IMR-90 (cell line): ENCODE results near the gene BZW2. TPM values are rescaled to one million over a fixed set of nuclear protein-coding genes. Genes with fewer than 3 reads are reported as not detected.

ENCODE experiments used
- ATAC-seq: fragments of 200-7000 bp; cut with Tn5 transposase; 2 replicates; pipeline ENCODE4 v1.9.1; 2020; ENCODE audit warnings: low read depth, mild to moderate bottlenecking, moderate library complexity
- BruUV-seq: library from RNA; stranded (reverse); fragments of 400-500 nt; replicated peaks from 2 replicates; lab custom pipeline; 2021; lab: Mats Ljungman, UMichigan
- CTCF ChIA-PET: fragments of 300-600 bp; formaldehyde crosslinking; extraction: SDS; loops from one replicate; lab custom pipeline; 2021; ENCODE audit warnings: antibody characterized with exemption; lab: Yijun Ruan, JAX
- POLR2A ChIA-PET: fragments of 300-600 bp; sonication (Branson Sonifier 250); formaldehyde crosslinking; loops from one replicate; lab custom pipeline; 2022; ENCODE audit warnings: antibody characterized with exemption; ENCODE audit not compliant: unreplicated experiment; lab: Charles Lee
- DNase-seq: peaks from one replicate; pipeline ENCODE4 v3.0.0; 2013
- H2AFZ ChIP-seq: replicated peaks from 2 replicates; pipeline ENCODE3; 2013; ENCODE audit warnings: low read length, mild to moderate bottlenecking; ENCODE audit not compliant: poor library complexity
- H2AK5ac ChIP-seq: 2 replicates; pipeline ENCODE4 v1.6.1; 2013; ENCODE audit warnings: low read depth, low read length, inconsistent platforms
- H2AK9ac ChIP-seq: replicated peaks from 2 replicates; pipeline ENCODE3; 2013; ENCODE audit warnings: mild to moderate bottlenecking, low read depth, low read length, moderate library complexity; ENCODE audit not compliant: poor library complexity
- H2BK120ac ChIP-seq: 2 replicates; pipeline ENCODE4 v1.6.1; 2013; ENCODE audit warnings: low read depth, low read length, inconsistent platforms
- H2BK15ac ChIP-seq: 3 replicates; pipeline ENCODE4 v1.6.1; 2013; ENCODE audit warnings: low read depth, low read length, inconsistent platforms
- H2BK20ac ChIP-seq: 2 replicates; pipeline ENCODE4 v1.6.1; 2013; ENCODE audit warnings: low read depth, mild to moderate bottlenecking, inconsistent platforms, low read length, moderate library complexity
- H2BK5ac ChIP-seq: 2 replicates; pipeline ENCODE4 v1.6.1; 2013; ENCODE audit warnings: mild to moderate bottlenecking, low read depth, low read length, inconsistent platforms; ENCODE audit not compliant: poor library complexity, severe bottlenecking
- H3K14ac ChIP-seq: replicated peaks from 2 replicates; pipeline ENCODE4 v1.6.1; 2013; ENCODE audit warnings: low read depth, low read length, inconsistent platforms
- H3K18ac ChIP-seq: 2 replicates; pipeline ENCODE4 v1.6.1; 2013; ENCODE audit warnings: low read depth, low read length, control low read depth
- H3K23ac ChIP-seq: 2 replicates; pipeline ENCODE4 v1.6.1; 2013; ENCODE audit warnings: low read depth, low read length, inconsistent platforms
- H3K27ac ChIP-seq: 2 replicates; pipeline ENCODE4 v1.5.1; 2013; ENCODE audit warnings: mild to moderate bottlenecking, control low read depth, low read length; ENCODE audit not compliant: insufficient read depth
- H3K27me3 ChIP-seq: 2 replicates; pipeline ENCODE4 v1.6.1; 2013; ENCODE audit warnings: low read length; ENCODE audit not compliant: control insufficient read depth, insufficient read depth
- H3K36me3 ChIP-seq: 2 replicates; pipeline ENCODE4 v1.6.1; 2013; ENCODE audit warnings: low read length, mixed read lengths; ENCODE audit not compliant: control insufficient read depth, insufficient read depth
- H3K4ac ChIP-seq: 2 replicates; pipeline ENCODE4 v1.6.1; 2013; ENCODE audit warnings: low read depth, low read length, inconsistent platforms
- H3K4me1 ChIP-seq: 2 replicates; pipeline ENCODE4 v1.6.1; 2013; ENCODE audit warnings: low read length, mixed read lengths; ENCODE audit not compliant: control insufficient read depth, insufficient read depth
- H3K4me2 ChIP-seq: 2 replicates; pipeline ENCODE4 v1.6.1; 2013; ENCODE audit warnings: low read depth, mild to moderate bottlenecking, control low read depth, low read length, moderate library complexity
- H3K4me3 ChIP-seq: 2 replicates; pipeline ENCODE4 v1.5.1; 2013; ENCODE audit warnings: low read depth, mild to moderate bottlenecking, control low read depth, low read length, moderate library complexity; ENCODE audit not compliant: insufficient read depth
- H3K56ac ChIP-seq: 2 replicates; pipeline ENCODE4 v1.6.1; 2013; ENCODE audit warnings: low read length, inconsistent platforms; ENCODE audit not compliant: insufficient read depth; ENCODE audit errors: extremely low read depth
- H3K79me1 ChIP-seq, 2 experiments: 2 replicates each; pipeline ENCODE4 v1.6.1; 2013; ENCODE audit warnings: low read length in 2 of 2, inconsistent platforms in 1 of 2, low read depth in 1 of 2
- H3K9ac ChIP-seq: 2 replicates; pipeline ENCODE4 v1.6.1; 2013; ENCODE audit warnings: low read depth, low read length, control low read depth
- H3K9me1 ChIP-seq: 2 replicates; pipeline ENCODE4 v1.6.1; 2013; ENCODE audit warnings: low read length, inconsistent platforms; ENCODE audit not compliant: insufficient read depth
- H3K9me3 ChIP-seq: 2 replicates; pipeline ENCODE4 v1.6.1; 2013; ENCODE audit warnings: low read length; ENCODE audit not compliant: control insufficient read depth, insufficient read depth
- H4K20me1 ChIP-seq: 2 replicates; pipeline ENCODE4 v1.6.1; 2013; ENCODE audit warnings: low read length, inconsistent platforms; ENCODE audit not compliant: insufficient read depth
- H4K5ac ChIP-seq: 2 replicates; pipeline ENCODE4 v1.6.1; 2013; ENCODE audit warnings: mild to moderate bottlenecking, low read depth, low read length, control low read depth
- H4K8ac ChIP-seq, 2 experiments: 2 replicates each; pipeline ENCODE4 v1.6.1; 2013; ENCODE audit warnings: low read depth in 2 of 2, low read length in 2 of 2, control low read depth in 1 of 2, inconsistent platforms in 1 of 2
- H4K91ac ChIP-seq: 2 replicates; pipeline ENCODE4 v1.6.1; 2013; ENCODE audit warnings: low read depth, low read length, inconsistent platforms; ENCODE audit not compliant: insufficient read depth
- BHLHE40 ChIP-seq: fragments of 150-350 bp; IDR thresholded peaks from 2 replicates; pipeline ENCODE4 v1.6.1; 2016; ENCODE audit warnings: mild to moderate bottlenecking, low read depth, low read length
- CEBPB ChIP-seq: IDR thresholded peaks from 2 replicates; pipeline ENCODE4 v1.6.1; 2012; ENCODE audit warnings: low read depth, low read length, improper control_type of control experiment
- CHD1 ChIP-seq: IDR thresholded peaks from 2 replicates; pipeline ENCODE4 v1.6.1; 2012; ENCODE audit warnings: low read depth, low read length, improper control_type of control experiment
- ELK1 ChIP-seq: fragments of 150-350 bp; IDR thresholded peaks from 2 replicates; pipeline ENCODE4 v1.6.1; 2016; ENCODE audit warnings: low read depth, mild to moderate bottlenecking, low read length, moderate library complexity, borderline replicate concordance
- FOS ChIP-seq: fragments of 150-350 bp; IDR thresholded peaks from 2 replicates; pipeline ENCODE4 v1.6.1; 2016; ENCODE audit warnings: low read depth, low read length
- MAFK ChIP-seq: IDR thresholded peaks from 2 replicates; pipeline ENCODE4 v1.6.1; 2012; ENCODE audit warnings: low read depth, low read length, improper control_type of control experiment
- MAZ ChIP-seq: IDR thresholded peaks from 2 replicates; pipeline ENCODE4 v1.6.1; 2012; ENCODE audit warnings: low read depth, mild to moderate bottlenecking, low read length, improper control_type of control experiment, moderate library complexity, borderline replicate concordance
- MXI1 ChIP-seq: IDR thresholded peaks from 2 replicates; pipeline ENCODE4 v1.6.1; 2012; ENCODE audit warnings: low read depth, mild to moderate bottlenecking, low read length, moderate library complexity, borderline replicate concordance
- NFE2L2 ChIP-seq: fragments of 150-350 bp; IDR thresholded peaks from 2 replicates; pipeline ENCODE4 v1.6.1; 2016; ENCODE audit warnings: low read depth, mild to moderate bottlenecking, low read length
- POLR2A ChIP-seq: IDR thresholded peaks from 2 replicates; pipeline ENCODE4 v1.6.1; 2012; ENCODE audit warnings: mild to moderate bottlenecking, low read depth, low read length
- RAD21 ChIP-seq: IDR thresholded peaks from 2 replicates; pipeline ENCODE4 v1.6.1; 2012; ENCODE audit warnings: low read length, improper control_type of control experiment
- RCOR1 ChIP-seq: IDR thresholded peaks from 2 replicates; pipeline ENCODE4 v1.6.1; 2012; ENCODE audit warnings: mild to moderate bottlenecking, low read length, improper control_type of control experiment; ENCODE audit not compliant: insufficient replicate concordance
- RFX5 ChIP-seq: IDR thresholded peaks from 2 replicates; pipeline ENCODE4 v1.8.0; 2012; ENCODE audit warnings: low read depth, mild to moderate bottlenecking, low read length, moderate library complexity
- SMC3 ChIP-seq: fragments of 150-350 bp; IDR thresholded peaks from 2 replicates; pipeline ENCODE4 v1.6.1; 2016; ENCODE audit warnings: low read depth, mild to moderate bottlenecking, antibody characterized with exemption, low read length, moderate library complexity
- WGBS, 2 experiments: methylation state at CpG; one replicate each; pipeline versions ENCODE4 v1.1.5 to v1.1.7; 2013; ENCODE audit warnings: missing lambda C conversion rate in 2 of 2; ENCODE audit not compliant: insufficient read length in 1 of 2; ENCODE audit errors: extremely low coverage in 2 of 2; 5-methylcytosine and 5-hydroxymethylcytosine counted together
- dilution Hi-C: fragments of 300-500 bp; cut with HindIII; formaldehyde crosslinking; loops from one replicate; pipeline ENCODE4 v1.14.3; 2018; ENCODE audit warnings: low sequenced_read_pairs; ENCODE audit not compliant: unreplicated experiment
- in situ Hi-C: fragments of 300-500 bp; cut with MboI; formaldehyde crosslinking; loops from 3 replicates; pipeline ENCODE4 v1.14.3; 2019; ENCODE audit warnings: low sequenced_read_pairs, inconsistent platforms, mixed read lengths
- intact Hi-C: fragments of 100-400 bp; cut with micrococcal nuclease; formaldehyde crosslinking; loops from 2 replicates; pipeline ENCODE4 v1.10.0; 2022
- polyA plus RNA-seq, 3 experiments: library from polyadenylated mRNA; depleted of rRNA; stranded (reverse); fragments of >200 nt; gene quantifications; 2 replicates each; pipeline ENCODE4 v1.2.3, GENCODE V29; 2012; ENCODE audit warnings: low replicate concordance in 1 of 3
- total RNA-seq: library from RNA; depleted of rRNA; stranded (reverse); fragments of >200 nt; gene quantifications from 2 replicates; pipeline ENCODE4 v1.2.3, GENCODE V29; 2012
- TF ChIP-seq, protein P1 (sequence below): conservative IDR thresholded peaks from 2 replicates; pipeline ENCODE4 v1.5.1; 2012; ENCODE audit warnings: mild to moderate bottlenecking, low read depth, low read length, improper control_type of control experiment
- TF ChIP-seq, protein P2 (sequence below): fragments of 150-350 bp; IDR thresholded peaks from 2 replicates; pipeline ENCODE4 v1.6.1; 2017; ENCODE audit warnings: mild to moderate bottlenecking, antibody characterized with exemption, low read length, low read depth

BZW2 gene
- total and polyA plus RNA-seq, 2 of the 4 experiments (the other 2 are of a cell fraction), result 58.1 to 92.9 TPM

DNA sequence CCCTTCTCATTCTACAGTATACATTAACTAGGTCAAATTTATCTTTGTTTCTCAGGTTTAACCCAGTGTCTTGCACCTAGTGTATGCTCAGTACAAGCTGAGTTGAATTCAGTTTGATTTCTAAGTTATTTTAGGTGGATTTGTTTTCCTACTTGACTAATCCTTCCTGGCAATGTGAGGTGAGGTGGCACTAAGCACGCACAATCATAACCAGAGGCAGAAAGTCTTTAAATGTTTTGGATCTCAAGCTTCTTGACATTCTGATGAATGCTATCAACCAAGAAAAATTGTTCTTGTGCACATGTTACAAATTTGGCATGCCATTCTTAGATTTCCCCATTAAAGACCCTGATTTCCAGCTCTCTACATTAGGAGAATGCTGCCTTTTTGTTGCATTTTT lies 3.2 kb downstream of the BZW2 start:
- peaks cover 18% of the 10 kb centered on the region; the same call in 1 of the 2 replicates for H4K20me1 ChIP-seq
- H3K56ac ChIP-seq, result no peak overlapping the region
- intact Hi-C loops (loop anchor here (5.0 kb wide), 2 partner anchors 153 to 268 kb away; partner anchors contain the start of gene AGR2), in situ Hi-C loops (no loop called here), dilution Hi-C loops (no loop called here)
- DNase-seq (no peak), ATAC-seq (no peak)
- no peaks in the 10 kb centered on the region for H3K9me3 ChIP-seq
- no peak overlapping the region for H3K4ac ChIP-seq
- H3K9me1 ChIP-seq, result peaks cover 10% of the 10 kb centered on the region
- H3K36me3 ChIP-seq, result no peaks in the 10 kb centered on the region
- ChIA-PET POLR2A (interaction anchor here (0.6 kb wide), 1 partner anchor 643 kb away, joined by 3 read pairs; no protein-coding TSS in a partner anchor), CTCF (interaction anchor here (0.5 kb wide), 1 partner anchor 33 kb away, joined by 4 read pairs; no protein-coding TSS in a partner anchor)
- H2BK15ac ChIP-seq, result no peak overlapping the region
- no peak overlapping the region for H2BK20ac ChIP-seq
- no peak overlapping the region for H3K9ac ChIP-seq
- WGBS, 2 experiments, result no CpG with 5 or more reads among the region's 1 CpG
- H3K23ac ChIP-seq, result no peak overlapping the region
- no peak overlapping the region for H3K27ac ChIP-seq
- peaks cover 23 to 68% of the 10 kb centered on the region in 2 experiments for H3K79me1 ChIP-seq
- no peak overlapping the region for H4K91ac ChIP-seq
- no peak overlapping the region for H2AFZ ChIP-seq
- no peak overlapping the region for H3K4me2 ChIP-seq
- no peak overlapping the region for H2BK120ac ChIP-seq
- no peak overlapping the region for H3K14ac ChIP-seq
- no peak for TF ChIP-seq CEBPB
- TF ChIP-seq, protein P1, sequence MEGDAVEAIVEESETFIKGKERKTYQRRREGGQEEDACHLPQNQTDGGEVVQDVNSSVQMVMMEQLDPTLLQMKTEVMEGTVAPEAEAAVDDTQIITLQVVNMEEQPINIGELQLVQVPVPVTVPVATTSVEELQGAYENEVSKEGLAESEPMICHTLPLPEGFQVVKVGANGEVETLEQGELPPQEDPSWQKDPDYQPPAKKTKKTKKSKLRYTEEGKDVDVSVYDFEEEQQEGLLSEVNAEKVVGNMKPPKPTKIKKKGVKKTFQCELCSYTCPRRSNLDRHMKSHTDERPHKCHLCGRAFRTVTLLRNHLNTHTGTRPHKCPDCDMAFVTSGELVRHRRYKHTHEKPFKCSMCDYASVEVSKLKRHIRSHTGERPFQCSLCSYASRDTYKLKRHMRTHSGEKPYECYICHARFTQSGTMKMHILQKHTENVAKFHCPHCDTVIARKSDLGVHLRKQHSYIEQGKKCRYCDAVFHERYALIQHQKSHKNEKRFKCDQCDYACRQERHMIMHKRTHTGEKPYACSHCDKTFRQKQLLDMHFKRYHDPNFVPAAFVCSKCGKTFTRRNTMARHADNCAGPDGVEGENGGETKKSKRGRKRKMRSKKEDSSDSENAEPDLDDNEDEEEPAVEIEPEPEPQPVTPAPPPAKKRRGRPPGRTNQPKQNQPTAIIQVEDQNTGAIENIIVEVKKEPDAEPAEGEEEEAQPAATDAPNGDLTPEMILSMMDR, result no peak
- TF ChIP-seq FOS, result no peak
- no peak for TF ChIP-seq RFX5
- TF ChIP-seq MAZ, result no peak
- no peak for TF ChIP-seq RCOR1
- TF ChIP-seq NFE2L2, result no peak
- TF ChIP-seq, protein P2, sequence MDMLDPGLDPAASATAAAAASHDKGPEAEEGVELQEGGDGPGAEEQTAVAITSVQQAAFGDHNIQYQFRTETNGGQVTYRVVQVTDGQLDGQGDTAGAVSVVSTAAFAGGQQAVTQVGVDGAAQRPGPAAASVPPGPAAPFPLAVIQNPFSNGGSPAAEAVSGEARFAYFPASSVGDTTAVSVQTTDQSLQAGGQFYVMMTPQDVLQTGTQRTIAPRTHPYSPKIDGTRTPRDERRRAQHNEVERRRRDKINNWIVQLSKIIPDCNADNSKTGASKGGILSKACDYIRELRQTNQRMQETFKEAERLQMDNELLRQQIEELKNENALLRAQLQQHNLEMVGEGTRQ, result no peak
- TF ChIP-seq POLR2A, result no peak
- no peak for TF ChIP-seq SMC3
- TF ChIP-seq RAD21, result no peak
- TF ChIP-seq MXI1, result no peak
- no peak for TF ChIP-seq CHD1
- TF ChIP-seq BHLHE40, result no peak
- no peak for TF ChIP-seq ELK1
- TF ChIP-seq MAFK, result no peak
- no TSS peak for BruUV-seq
- H3K4me1 ChIP-seq, result peaks cover 4% of the 10 kb centered on the region
- H3K27me3 ChIP-seq, result no peaks in the 10 kb centered on the region
- no peak overlapping the region for H4K8ac ChIP-seq
- no peak overlapping the region for H2AK5ac ChIP-seq
- H3K18ac ChIP-seq, result no peak overlapping the region
- no peak overlapping the region for H3K4me3 ChIP-seq
- H2BK5ac ChIP-seq, result no peak overlapping the region
- no peak overlapping the region for H2AK9ac ChIP-seq
- H4K5ac ChIP-seq, result no peak overlapping the region
